ENCODE measurements around the gene SHB.

SHB gene

DNA sequence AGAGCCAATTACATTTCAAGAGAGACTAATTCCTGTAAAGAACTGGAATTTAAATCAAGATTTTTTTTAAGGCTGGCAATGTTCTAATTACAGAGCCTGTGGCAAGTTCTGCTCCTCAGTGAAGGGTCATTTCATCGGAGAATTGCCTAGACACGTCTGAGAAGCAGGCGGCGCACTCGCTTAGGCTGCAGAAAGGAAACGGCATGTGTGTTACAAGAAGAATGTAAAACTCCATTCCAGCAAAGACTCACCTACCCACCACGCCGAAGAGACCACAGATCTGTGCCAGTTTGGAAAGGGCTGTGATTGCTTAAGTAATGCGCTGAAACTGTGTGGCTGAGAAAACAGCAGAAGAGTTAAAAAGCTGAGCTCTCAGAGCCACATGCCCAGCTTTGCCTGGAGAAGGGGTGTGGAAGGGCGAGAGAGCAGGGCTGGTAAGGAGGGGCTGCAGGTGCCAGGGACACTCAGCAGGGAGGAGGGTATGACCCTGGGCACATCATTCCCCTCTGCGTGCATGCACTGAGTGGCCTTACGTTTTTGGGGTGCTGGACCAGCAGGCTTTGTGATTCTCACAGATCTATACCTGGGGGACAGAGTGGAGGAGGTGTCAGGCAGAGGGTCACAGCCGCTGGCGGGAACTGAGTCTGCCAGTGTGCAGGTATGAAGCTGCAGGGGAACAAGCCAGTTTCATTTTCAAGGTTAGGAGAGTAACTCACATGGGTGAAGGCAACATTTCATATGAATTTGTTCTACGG lies 147.3 kb downstream of the SHB start (continued):
- TF ChIP-seq PRDM2 (tag by site-specific recombination; IDR thresholded peaks at IDR 0.05; ENCODE audit: borderline replicate concordance) = no peak
- TF ChIP-seq MEIS1 (CRISPR knock-in tag; IDR thresholded peaks at IDR 0.05; ENCODE audit: borderline replicate concordance) = no peak
- TF ChIP-seq ZNF19 (tag by site-specific recombination; IDR thresholded peaks at IDR 0.05; ENCODE audit: low read depth) = no peak
- no peak for TF ChIP-seq YY2 (tag by site-specific recombination; IDR thresholded peaks at IDR 0.05)
- TF ChIP-seq ZNF555 (tag by site-specific recombination; conservative IDR thresholded peaks at IDR 0.05) = no peak
- TF ChIP-seq ZNF513 (tag by site-specific recombination; IDR thresholded peaks at IDR 0.05) = no peak
- no peak for TF ChIP-seq ZNF184 (tag by site-specific recombination; IDR thresholded peaks at IDR 0.05)
- no peak for TF ChIP-seq GLIS1 (tag by site-specific recombination; IDR thresholded peaks at IDR 0.05)
- no peak for TF ChIP-seq ZNF221 (tag by site-specific recombination; IDR thresholded peaks at IDR 0.05; ENCODE audit: borderline replicate concordance)
- TF ChIP-seq, protein P1, sequence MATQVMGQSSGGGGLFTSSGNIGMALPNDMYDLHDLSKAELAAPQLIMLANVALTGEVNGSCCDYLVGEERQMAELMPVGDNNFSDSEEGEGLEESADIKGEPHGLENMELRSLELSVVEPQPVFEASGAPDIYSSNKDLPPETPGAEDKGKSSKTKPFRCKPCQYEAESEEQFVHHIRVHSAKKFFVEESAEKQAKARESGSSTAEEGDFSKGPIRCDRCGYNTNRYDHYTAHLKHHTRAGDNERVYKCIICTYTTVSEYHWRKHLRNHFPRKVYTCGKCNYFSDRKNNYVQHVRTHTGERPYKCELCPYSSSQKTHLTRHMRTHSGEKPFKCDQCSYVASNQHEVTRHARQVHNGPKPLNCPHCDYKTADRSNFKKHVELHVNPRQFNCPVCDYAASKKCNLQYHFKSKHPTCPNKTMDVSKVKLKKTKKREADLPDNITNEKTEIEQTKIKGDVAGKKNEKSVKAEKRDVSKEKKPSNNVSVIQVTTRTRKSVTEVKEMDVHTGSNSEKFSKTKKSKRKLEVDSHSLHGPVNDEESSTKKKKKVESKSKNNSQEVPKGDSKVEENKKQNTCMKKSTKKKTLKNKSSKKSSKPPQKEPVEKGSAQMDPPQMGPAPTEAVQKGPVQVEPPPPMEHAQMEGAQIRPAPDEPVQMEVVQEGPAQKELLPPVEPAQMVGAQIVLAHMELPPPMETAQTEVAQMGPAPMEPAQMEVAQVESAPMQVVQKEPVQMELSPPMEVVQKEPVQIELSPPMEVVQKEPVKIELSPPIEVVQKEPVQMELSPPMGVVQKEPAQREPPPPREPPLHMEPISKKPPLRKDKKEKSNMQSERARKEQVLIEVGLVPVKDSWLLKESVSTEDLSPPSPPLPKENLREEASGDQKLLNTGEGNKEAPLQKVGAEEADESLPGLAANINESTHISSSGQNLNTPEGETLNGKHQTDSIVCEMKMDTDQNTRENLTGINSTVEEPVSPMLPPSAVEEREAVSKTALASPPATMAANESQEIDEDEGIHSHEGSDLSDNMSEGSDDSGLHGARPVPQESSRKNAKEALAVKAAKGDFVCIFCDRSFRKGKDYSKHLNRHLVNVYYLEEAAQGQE (tag by site-specific recombination; IDR thresholded peaks at IDR 0.05) = no peak
- TF ChIP-seq ZNF366 (tag by site-specific recombination; conservative IDR thresholded peaks at IDR 0.05) = no peak
- no peak for TF ChIP-seq ZNF132 (tag by site-specific recombination; IDR thresholded peaks at IDR 0.05; ENCODE audit: borderline replicate concordance)
- TF ChIP-seq, protein P2, sequence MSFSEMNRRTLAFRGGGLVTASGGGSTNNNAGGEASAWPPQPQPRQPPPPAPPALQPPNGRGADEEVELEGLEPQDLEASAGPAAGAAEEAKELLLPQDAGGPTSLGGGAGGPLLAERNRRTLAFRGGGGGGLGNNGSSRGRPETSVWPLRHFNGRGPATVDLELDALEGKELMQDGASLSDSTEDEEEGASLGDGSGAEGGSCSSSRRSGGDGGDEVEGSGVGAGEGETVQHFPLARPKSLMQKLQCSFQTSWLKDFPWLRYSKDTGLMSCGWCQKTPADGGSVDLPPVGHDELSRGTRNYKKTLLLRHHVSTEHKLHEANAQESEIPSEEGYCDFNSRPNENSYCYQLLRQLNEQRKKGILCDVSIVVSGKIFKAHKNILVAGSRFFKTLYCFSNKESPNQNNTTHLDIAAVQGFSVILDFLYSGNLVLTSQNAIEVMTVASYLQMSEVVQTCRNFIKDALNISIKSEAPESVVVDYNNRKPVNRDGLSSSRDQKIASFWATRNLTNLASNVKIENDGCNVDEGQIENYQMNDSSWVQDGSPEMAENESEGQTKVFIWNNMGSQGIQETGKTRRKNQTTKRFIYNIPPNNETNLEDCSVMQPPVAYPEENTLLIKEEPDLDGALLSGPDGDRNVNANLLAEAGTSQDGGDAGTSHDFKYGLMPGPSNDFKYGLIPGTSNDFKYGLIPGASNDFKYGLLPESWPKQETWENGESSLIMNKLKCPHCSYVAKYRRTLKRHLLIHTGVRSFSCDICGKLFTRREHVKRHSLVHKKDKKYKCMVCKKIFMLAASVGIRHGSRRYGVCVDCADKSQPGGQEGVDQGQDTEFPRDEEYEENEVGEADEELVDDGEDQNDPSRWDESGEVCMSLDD (tag by site-specific recombination; IDR thresholded peaks at IDR 0.05) = no peak
